Kidney (tissue), 14 donors: ENCODE data around the gene EMSY. TPM values are rescaled to one million over a fixed set of nuclear protein-coding genes. Genes with fewer than 3 reads are reported as not detected.

Source experiments
- DNase-seq, 5 donors: peaks; one replicate each; pipeline ENCODE4 v3.0.0-alpha.2; 2013 to 2020
- FAIRE-seq: peaks from 2 replicates; lab custom pipeline; 2012; peaks lifted over from hg19 to GRCh38; lab: Jason Lieb, UNC
- H3K27ac ChIP-seq, 2 donors: one replicate each; pipeline ENCODE4 v1.7.0; 2013; ENCODE audit warnings: low read depth in 2 of 2, low read length in 2 of 2, inconsistent platforms in 1 of 2
- H3K27me3 ChIP-seq: one replicate; pipeline ENCODE4 v1.7.1; 2013; ENCODE audit warnings: low read length, inconsistent platforms; ENCODE audit not compliant: control insufficient read depth, insufficient read depth
- H3K36me3 ChIP-seq, 3 donors: one replicate each; pipeline versions ENCODE4 v1.7.0 to v1.7.1; 2013; ENCODE audit warnings: low read length in 3 of 3, control low read depth in 1 of 3, inconsistent platforms in 1 of 3; ENCODE audit not compliant: insufficient read depth in 3 of 3, control insufficient read depth in 2 of 3
- H3K4me1 ChIP-seq, 3 donors: one replicate each; pipeline versions ENCODE4 v1.7.0 to v1.7.1; 2013; ENCODE audit warnings: low read length in 3 of 3, inconsistent platforms in 1 of 3, low read depth in 1 of 3; ENCODE audit not compliant: control insufficient read depth in 2 of 3, insufficient read depth in 2 of 3
- H3K4me3 ChIP-seq, 3 donors: one replicate each; pipeline versions ENCODE4 v1.7.0 to v1.8.1; 2013; ENCODE audit warnings: low read length in 3 of 3, control low read depth in 1 of 3, inconsistent platforms in 1 of 3
- H3K9ac ChIP-seq, 3 donors: one replicate each; pipeline versions ENCODE4 v1.7.0 to v1.7.1; 2013; ENCODE audit warnings: low read length in 3 of 3, control low read depth in 1 of 3, inconsistent platforms in 1 of 3
- H3K9me3 ChIP-seq, 3 donors: one replicate each; pipeline versions ENCODE4 v1.7.0 to v1.7.1; 2013; ENCODE audit warnings: low read length in 3 of 3, control low read depth in 1 of 3, inconsistent platforms in 1 of 3; ENCODE audit not compliant: control insufficient read depth in 2 of 3, insufficient read depth in 1 of 3
- CTCF ChIP-seq: IDR thresholded peaks from 3 replicates; pipeline ENCODE4 v1.5.1; 2012; ENCODE audit warnings: mild to moderate bottlenecking, moderate library complexity, borderline replicate concordance; ENCODE audit not compliant: insufficient read depth; ENCODE audit errors: extremely low read depth
- intact Hi-C: fragments of 100-400 bp; cut with DNase I; formaldehyde crosslinking; loops from one replicate; pipeline ENCODE4 v1.11.1; 2022
- polyA plus RNA-seq: library from polyadenylated mRNA; stranded (reverse); fragments of 350-450 nt; fragmentation: Illumina TruSeq; extraction: RNeasy Lipid Tissue Mini Kit (QIAGEN cat#74804); gene quantifications from one replicate; pipeline ENCODE4 v1.2.3, GENCODE V29; 2014; ENCODE audit warnings: low read depth, low replicate concordance; ENCODE audit not compliant: insufficient read depth
- total RNA-seq: library from RNA; stranded (reverse); fragmentation: NEBNext Ultra II Directional; extraction: Animal tissue kit (Norgen Biotek cat#: 25700); gene quantifications from one replicate; pipeline ENCODE4 v1.2.1, GENCODE V29; 2021
- donor health status: control.
- donor health status: control.
- donor health status: control.
- donor health status: control.
- donor health status: control.
- donor health status: DM: yes; HTN: yes; CAD: no.
- donor health status: Normal renal cell carcinoma (clear cell type).

EMSY gene
- total and polyA plus RNA-seq, 2 donors from 2014 or later: 7.5 to 22.2 TPM

GRCh38 chr11:76469141-76469540 lies 24.3 kb downstream of the EMSY start:
- Histone ChIP-seq H3K27me3 (no peaks in the 10 kb centered on the region), H3K9me3 (no peaks in the 10 kb centered on the region), H3K27ac (no peak overlapping the region), H3K4me1 (no peaks in the 10 kb centered on the region), H3K36me3 (peaks cover 3 to 8% (median 6%) of the 10 kb centered on the region in 3 donors), H3K4me3 (no peak overlapping the region), H3K9ac (no peak overlapping the region)
- no peak for DNase-seq
- FAIRE-seq: no peak
- intact Hi-C loops: no loop called here
- no peak for TF ChIP-seq CTCF

- intact Hi-C loops: no loop called here
- peaks cover 3 to 12% (median 8%) of the 10 kb centered on the region in 3 donors for H3K36me3 ChIP-seq
Observed at GRCh38 chr11:76471382-76471781, 26.6 kb downstream of the EMSY start.

GRCh38 chr11:76480241-76480640 lies 35.4 kb downstream of the EMSY start:
- no peak overlapping the region for H3K9ac ChIP-seq
- H3K4me3 ChIP-seq: no peak overlapping the region
- FAIRE-seq: no peak
- DNase-seq: no peak
- no peak overlapping the region for H3K27ac ChIP-seq
- no peaks in the 10 kb centered on the region for H3K27me3 ChIP-seq
- intact Hi-C loops: no loop called here
- no peaks in the 10 kb centered on the region for H3K9me3 ChIP-seq
- no peaks in the 10 kb centered on the region for H3K4me1 ChIP-seq
- H3K36me3 ChIP-seq: peaks cover 2 to 8% (median 6%) of the 10 kb centered on the region in 3 donors
- TF ChIP-seq CTCF: no peak

More at GRCh38 chr11:76471382-76471781, 26.6 kb downstream of the EMSY start:
- TF ChIP-seq CTCF: no peak
- FAIRE-seq (no peak), DNase-seq (no peak)
- H3K4me3 ChIP-seq: no peak overlapping the region
- no peaks in the 10 kb centered on the region for H3K27me3 ChIP-seq
- H3K4me1 ChIP-seq: no peaks in the 10 kb centered on the region
- no peak overlapping the region for H3K9ac ChIP-seq
- no peak overlapping the region for H3K27ac ChIP-seq
- no peaks in the 10 kb centered on the region for H3K9me3 ChIP-seq

- Histone ChIP-seq H3K9me3 (peaks cover 0 to 2% (median 0%) of the 10 kb centered on the region in 3 donors), H3K9ac (no peak overlapping the region), H3K27me3 (no peaks in the 10 kb centered on the region), H3K4me3 (no peak overlapping the region), H3K36me3 (peaks cover 0 to 7% (median 4%) of the 10 kb centered on the region in 3 donors), H3K27ac (no peak overlapping the region), H3K4me1 (no peaks in the 10 kb centered on the region)
- intact Hi-C loops: no loop called here
- TF ChIP-seq CTCF: no peak
- FAIRE-seq: no peak
- DNase-seq: no peak
Observed at GRCh38 chr11:76491644-76492043, 46.8 kb downstream of the EMSY start.
